Spinal cord (tissue), 10 donors: ENCODE measurements around the gene PLEKHA8. TPM values are rescaled to one million over a fixed set of nuclear protein-coding genes. Genes with fewer than 3 reads are reported as not detected.

Experiments
- DNase-seq, 6 donors: peaks; one replicate each; pipeline versions ENCODE4 v3.0.0 to v3.0.0-alpha.2; 2013 to 2015; ENCODE audit warnings: low spot score in 6 of 6, low read depth in 4 of 6
- H3K27ac ChIP-seq: one replicate; pipeline ENCODE4 v1.5.1; 2013; ENCODE audit warnings: low read depth, low read length, control low read depth
- H3K27me3 ChIP-seq: one replicate; pipeline ENCODE4 v1.6.1; 2013; ENCODE audit warnings: low read length; ENCODE audit not compliant: control insufficient read depth, insufficient read depth
- H3K36me3 ChIP-seq: one replicate; pipeline ENCODE4 v1.6.1; 2013; ENCODE audit warnings: low read length; ENCODE audit not compliant: control insufficient read depth, insufficient read depth
- H3K4me1 ChIP-seq: one replicate; pipeline ENCODE4 v1.6.1; 2013; ENCODE audit warnings: low read length; ENCODE audit not compliant: control insufficient read depth, insufficient read depth
- H3K4me3 ChIP-seq: one replicate; pipeline ENCODE4 v1.5.1; 2013; ENCODE audit warnings: low read depth, low read length, control low read depth
- H3K9me3 ChIP-seq: one replicate; pipeline ENCODE4 v1.6.1; 2013; ENCODE audit warnings: low read length; ENCODE audit not compliant: control insufficient read depth, insufficient read depth
- WGBS: methylation state at CpG from one replicate; pipeline ENCODE4 v1.1.5; 2013; ENCODE audit warnings: missing lambda C conversion rate; ENCODE audit not compliant: insufficient coverage; 5-methylcytosine and 5-hydroxymethylcytosine counted together
- polyA plus RNA-seq, 2 donors: library from polyadenylated mRNA; unstranded; fragments of 120-200 nt; gene quantifications; one replicate each; pipeline ENCODE4 v1.2.1, GENCODE V29; 2013; ENCODE audit not compliant: insufficient read length in 2 of 2
- total RNA-seq, 2 donors: library from RNA; depleted of rRNA in 1 of 2; stranded (reverse); fragments of 120-200 nt in 1 of 2; fragments of >200 nt in 1 of 2; gene quantifications; one replicate each; pipeline versions ENCODE4 v1.2.3 to v1.2.4, GENCODE V29; 2013 to 2014
- donor health status: healthy.

Gene PLEKHA8
- total and polyA plus RNA-seq, 4 donors, result 13.8 to 22.6 (median 19.0) TPM

- H3K27me3 ChIP-seq, result no peaks in the 10 kb centered on the region
- H3K4me1 ChIP-seq, result peaks cover 29% of the 10 kb centered on the region
- no peak overlapping the region for H3K4me3 ChIP-seq
- 80% methylated on average over 4 of the region's 5 CpGs for WGBS
- H3K9me3 ChIP-seq, result no peaks in the 10 kb centered on the region
- H3K36me3 ChIP-seq, result peaks cover 3% of the 10 kb centered on the region
- H3K27ac ChIP-seq, result no peak overlapping the region
- DNase-seq, result no peak
Measured at GRCh38 chr7:30166841-30167235, 138.6 kb downstream of the PLEKHA8 start.

- Histone ChIP-seq H3K27me3 (no peaks in the 10 kb centered on the region), H3K27ac (no peak overlapping the region), H3K9me3 (no peaks in the 10 kb centered on the region), H3K4me1 (peaks cover 39% of the 10 kb centered on the region), H3K4me3 (no peak overlapping the region), H3K36me3 (peaks cover 3% of the 10 kb centered on the region)
- no peak for DNase-seq
- WGBS, result 93% methylated on average over 6 of the region's 6 CpGs
Measured at GRCh38 chr7:30167901-30168300, 139.7 kb downstream of the PLEKHA8 start.

GRCh38 chr7:30168835-30169573 is 140.8 kb downstream of the PLEKHA8 start:
- Histone ChIP-seq H3K4me3 (no peak overlapping the region), H3K4me1 (peaks cover 40% of the 10 kb centered on the region), H3K9me3 (no peaks in the 10 kb centered on the region), H3K27ac (no peak overlapping the region), H3K36me3 (peaks cover 3% of the 10 kb centered on the region), H3K27me3 (no peaks in the 10 kb centered on the region)
- WGBS, result 50% methylated on average over 10 of the region's 16 CpGs
- DNase-seq, result peak in 1 of 6 donors; percentile 31

- H3K27me3 ChIP-seq, result no peaks in the 10 kb centered on the region
- H3K27ac ChIP-seq, result no peak overlapping the region
- H3K4me3 ChIP-seq, result no peak overlapping the region
- 76% methylated on average over 2 of the region's 2 CpGs for WGBS
- no peak for DNase-seq
- H3K4me1 ChIP-seq, result peaks cover 40% of the 10 kb centered on the region
- peaks cover 3% of the 10 kb centered on the region for H3K36me3 ChIP-seq
- H3K9me3 ChIP-seq, result no peaks in the 10 kb centered on the region
Measured at GRCh38 chr7:30169579-30169978, 141.4 kb downstream of the PLEKHA8 start.

GRCh38 chr7:30170476-30171205 is 142.4 kb downstream of the PLEKHA8 start:
- no peaks in the 10 kb centered on the region for H3K9me3 ChIP-seq
- no peak overlapping the region for H3K27ac ChIP-seq
- peaks cover 43% of the 10 kb centered on the region for H3K4me1 ChIP-seq
- H3K27me3 ChIP-seq, result no peaks in the 10 kb centered on the region
- peaks cover 3% of the 10 kb centered on the region for H3K36me3 ChIP-seq
- DNase-seq, result no peak
- H3K4me3 ChIP-seq, result no peak overlapping the region
- WGBS, result 79% methylated on average over 5 of the region's 6 CpGs

GRCh38 chr7:30171766-30172447 is 143.7 kb downstream of the PLEKHA8 start:
- Histone ChIP-seq H3K4me3 (no peak overlapping the region), H3K27me3 (no peaks in the 10 kb centered on the region), H3K27ac (no peak overlapping the region), H3K4me1 (peaks cover 33% of the 10 kb centered on the region), H3K9me3 (no peaks in the 10 kb centered on the region), H3K36me3 (peaks cover 3% of the 10 kb centered on the region)
- DNase-seq, result no peak
- WGBS, result 84% methylated on average over 5 of the region's 9 CpGs

- Histone ChIP-seq H3K4me3 (no peak overlapping the region), H3K27ac (peak overlapping the region; percentile 60), H3K4me1 (peaks cover 33% of the 10 kb centered on the region), H3K9me3 (no peaks in the 10 kb centered on the region), H3K27me3 (no peaks in the 10 kb centered on the region), H3K36me3 (peaks cover 3% of the 10 kb centered on the region)
- WGBS, result 56% methylated on average over 2 of the region's 3 CpGs
- DNase-seq, result no peak
Measured at GRCh38 chr7:30172451-30172850, 144.2 kb downstream of the PLEKHA8 start.

GRCh38 chr7:30173058-30173897 is 145.1 kb downstream of the PLEKHA8 start:
- H3K36me3 ChIP-seq, result no peaks in the 10 kb centered on the region
- WGBS, result 24% methylated on average over 12 of the region's 13 CpGs
- H3K4me3 ChIP-seq, result no peak overlapping the region
- peaks cover 33% of the 10 kb centered on the region for H3K4me1 ChIP-seq
- no peaks in the 10 kb centered on the region for H3K9me3 ChIP-seq
- peak overlapping the region; percentile 60 for H3K27ac ChIP-seq
- H3K27me3 ChIP-seq, result no peaks in the 10 kb centered on the region
- DNase-seq, result peak; percentile 67 to 95 (median 77)

GRCh38 chr7:30175180-30175579 is 147.0 kb downstream of the PLEKHA8 start:
- H3K27ac ChIP-seq, result no peak overlapping the region
- H3K4me3 ChIP-seq, result no peak overlapping the region
- 45% methylated on average over 2 of the region's 3 CpGs for WGBS
- H3K36me3 ChIP-seq, result no peaks in the 10 kb centered on the region
- H3K27me3 ChIP-seq, result no peaks in the 10 kb centered on the region
- peak in 1 of 6 donors; percentile 47 for DNase-seq
- peaks cover 33% of the 10 kb centered on the region for H3K4me1 ChIP-seq
- no peaks in the 10 kb centered on the region for H3K9me3 ChIP-seq
